ENCODE measurements around the gene ATR. TPM values are rescaled to one million over a fixed set of nuclear protein-coding genes. Genes with fewer than 3 reads are reported as not detected.

Gene ATR
- total and polyA plus RNA-seq, 2 donors (not counting 1 experiment from before 2014, with no cell fraction given), result 12.5 to 17.0 TPM

DNA sequence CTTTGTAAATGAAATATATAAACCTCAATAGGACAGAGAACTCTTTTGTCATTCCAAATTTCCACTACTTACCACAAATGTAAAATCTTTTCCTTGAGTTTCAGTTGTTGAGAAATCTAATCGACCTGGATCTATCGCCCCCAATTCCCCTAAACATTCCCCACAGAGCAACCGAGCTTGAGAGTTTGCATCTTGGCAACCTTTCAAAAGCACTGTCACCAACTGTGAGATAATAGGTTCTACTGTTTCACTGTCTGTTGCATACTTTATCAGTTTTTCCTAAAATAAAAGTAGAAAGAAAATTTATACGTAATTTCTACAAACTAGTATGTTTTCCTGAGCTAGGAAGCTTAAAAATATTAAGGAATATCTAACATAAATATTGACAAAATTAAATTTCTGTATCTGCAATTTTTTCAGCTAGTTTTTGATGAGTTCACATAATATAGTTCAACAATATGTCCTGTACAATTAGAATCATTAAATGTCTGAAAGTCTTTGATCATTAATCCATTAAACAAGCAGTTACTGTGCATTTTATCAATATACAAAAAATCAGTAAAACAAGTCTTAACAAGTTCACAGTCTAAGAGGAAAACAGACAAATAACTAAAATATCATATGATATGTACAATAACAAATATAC is 54.5 kb downstream of the ATR start:
- H3K9ac ChIP-seq (ENCODE audit: insufficient read depth, low read length), result no peak overlapping the region
- no peaks in the 10 kb centered on the region for H3K36me3 ChIP-seq (ENCODE audit: control insufficient read depth, insufficient read depth, low read length)
- DNase-seq (ENCODE audit: low read depth in 2 of 2), result peak in 1 of 2 donors; percentile 22
- H3K9me3 ChIP-seq (ENCODE audit: control insufficient read depth, insufficient read depth, low read depth, low read length), result no peaks in the 10 kb centered on the region
- no peak overlapping the region for H3K27ac ChIP-seq (ENCODE audit: insufficient read depth, low read length)
- no peaks in the 10 kb centered on the region for H3K79me2 ChIP-seq (ENCODE audit: control insufficient read depth, insufficient read depth, low read length)
- no peaks in the 10 kb centered on the region for H3K27me3 ChIP-seq (ENCODE audit: control insufficient read depth, insufficient read depth, low read length)
- no peak overlapping the region for H2AFZ ChIP-seq (ENCODE audit: low read length)
- H3K4me2 ChIP-seq (ENCODE audit: extremely low read depth, insufficient read depth, low read length), result no peak overlapping the region
- H3K4me1 ChIP-seq (ENCODE audit: control insufficient read depth, extremely low read depth, insufficient read depth, low read length), result no peaks in the 10 kb centered on the region
- H3K4me3 ChIP-seq (replicated peaks in 1 of 4; ENCODE audit: control extremely low read depth in 1 of 4, insufficient read depth in 1 of 4, low read depth in 3 of 4, low read length in 4 of 4), result no peak overlapping the region
- TF ChIP-seq, protein P1, sequence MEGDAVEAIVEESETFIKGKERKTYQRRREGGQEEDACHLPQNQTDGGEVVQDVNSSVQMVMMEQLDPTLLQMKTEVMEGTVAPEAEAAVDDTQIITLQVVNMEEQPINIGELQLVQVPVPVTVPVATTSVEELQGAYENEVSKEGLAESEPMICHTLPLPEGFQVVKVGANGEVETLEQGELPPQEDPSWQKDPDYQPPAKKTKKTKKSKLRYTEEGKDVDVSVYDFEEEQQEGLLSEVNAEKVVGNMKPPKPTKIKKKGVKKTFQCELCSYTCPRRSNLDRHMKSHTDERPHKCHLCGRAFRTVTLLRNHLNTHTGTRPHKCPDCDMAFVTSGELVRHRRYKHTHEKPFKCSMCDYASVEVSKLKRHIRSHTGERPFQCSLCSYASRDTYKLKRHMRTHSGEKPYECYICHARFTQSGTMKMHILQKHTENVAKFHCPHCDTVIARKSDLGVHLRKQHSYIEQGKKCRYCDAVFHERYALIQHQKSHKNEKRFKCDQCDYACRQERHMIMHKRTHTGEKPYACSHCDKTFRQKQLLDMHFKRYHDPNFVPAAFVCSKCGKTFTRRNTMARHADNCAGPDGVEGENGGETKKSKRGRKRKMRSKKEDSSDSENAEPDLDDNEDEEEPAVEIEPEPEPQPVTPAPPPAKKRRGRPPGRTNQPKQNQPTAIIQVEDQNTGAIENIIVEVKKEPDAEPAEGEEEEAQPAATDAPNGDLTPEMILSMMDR (conservative IDR thresholded peaks at IDR 0.05 in 1 of 2, IDR thresholded peaks at IDR 0.05 in 1 of 2; ENCODE audit: low read depth in 1 of 2, low read length in 2 of 2), result no peak
- TF ChIP-seq EZH2 (IDR thresholded peaks at IDR 0.05; ENCODE audit: low read length, missing control alignments), result no peak
- H4K20me1 ChIP-seq (ENCODE audit: control insufficient read depth, extremely low read depth, insufficient read depth, low read length), result no peaks in the 10 kb centered on the region

DNA sequence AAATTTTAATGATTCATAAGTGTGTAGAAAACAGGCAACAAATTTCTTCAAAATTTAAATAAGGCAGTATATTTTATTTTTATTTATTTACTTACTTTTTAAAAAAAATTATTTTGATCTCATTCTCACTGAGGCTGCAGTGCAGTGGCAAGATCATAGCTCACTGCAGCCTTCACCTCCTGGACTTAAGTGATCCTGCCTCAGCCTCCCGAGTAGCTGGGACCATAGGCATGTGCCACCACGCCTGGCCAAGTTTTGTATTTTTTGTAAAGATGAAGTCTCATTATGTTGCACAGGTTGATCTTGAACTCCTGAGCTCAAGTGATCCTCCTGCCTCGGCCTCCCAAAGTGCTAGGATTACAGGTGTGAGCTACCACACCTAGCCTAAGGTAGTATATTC is 69.5 kb downstream of the ATR start:
- Histone ChIP-seq H3K9me3 (ENCODE audit: control insufficient read depth, insufficient read depth, low read depth, low read length) (no peaks in the 10 kb centered on the region), H3K4me3 (replicated peaks in 1 of 4; ENCODE audit: control extremely low read depth in 1 of 4, insufficient read depth in 1 of 4, low read depth in 3 of 4, low read length in 4 of 4) (no peak overlapping the region), H3K79me2 (ENCODE audit: control insufficient read depth, insufficient read depth, low read length) (no peaks in the 10 kb centered on the region), H3K4me2 (ENCODE audit: extremely low read depth, insufficient read depth, low read length) (no peak overlapping the region), H4K20me1 (ENCODE audit: control insufficient read depth, extremely low read depth, insufficient read depth, low read length) (no peaks in the 10 kb centered on the region), H2AFZ (ENCODE audit: low read length) (no peak overlapping the region), H3K9ac (ENCODE audit: insufficient read depth, low read length) (no peak overlapping the region), H3K27ac (ENCODE audit: insufficient read depth, low read length) (no peak overlapping the region), H3K27me3 (ENCODE audit: control insufficient read depth, insufficient read depth, low read length) (no peaks in the 10 kb centered on the region), H3K4me1 (ENCODE audit: control insufficient read depth, extremely low read depth, insufficient read depth, low read length) (no peaks in the 10 kb centered on the region), H3K36me3 (ENCODE audit: control insufficient read depth, insufficient read depth, low read length) (no peaks in the 10 kb centered on the region)
- no peak for DNase-seq (ENCODE audit: low read depth in 2 of 2)
- no peak for TF ChIP-seq EZH2 (IDR thresholded peaks at IDR 0.05; ENCODE audit: low read length, missing control alignments)
- TF ChIP-seq, protein P1 (conservative IDR thresholded peaks at IDR 0.05 in 1 of 2, IDR thresholded peaks at IDR 0.05 in 1 of 2; ENCODE audit: low read depth in 1 of 2, low read length in 2 of 2), result no peak

GRCh38 chr3:142507241-142507640 is 71.3 kb downstream of the ATR start:
- Histone ChIP-seq H3K36me3 (ENCODE audit: control insufficient read depth, insufficient read depth, low read length) (no peaks in the 10 kb centered on the region), H3K4me1 (ENCODE audit: control insufficient read depth, extremely low read depth, insufficient read depth, low read length) (no peaks in the 10 kb centered on the region), H3K9me3 (ENCODE audit: control insufficient read depth, insufficient read depth, low read depth, low read length) (no peaks in the 10 kb centered on the region), H3K9ac (ENCODE audit: insufficient read depth, low read length) (no peak overlapping the region), H3K27ac (ENCODE audit: insufficient read depth, low read length) (no peak overlapping the region), H3K27me3 (ENCODE audit: control insufficient read depth, insufficient read depth, low read length) (no peaks in the 10 kb centered on the region), H4K20me1 (ENCODE audit: control insufficient read depth, extremely low read depth, insufficient read depth, low read length) (no peaks in the 10 kb centered on the region), H2AFZ (ENCODE audit: low read length) (no peak overlapping the region), H3K79me2 (ENCODE audit: control insufficient read depth, insufficient read depth, low read length) (no peaks in the 10 kb centered on the region), H3K4me3 (replicated peaks in 1 of 4; ENCODE audit: control extremely low read depth in 1 of 4, insufficient read depth in 1 of 4, low read depth in 3 of 4, low read length in 4 of 4) (no peak overlapping the region), H3K4me2 (ENCODE audit: extremely low read depth, insufficient read depth, low read length) (no peak overlapping the region)
- no peak for TF ChIP-seq EZH2 (IDR thresholded peaks at IDR 0.05; ENCODE audit: low read length, missing control alignments)
- TF ChIP-seq, protein P1 (conservative IDR thresholded peaks at IDR 0.05 in 1 of 2, IDR thresholded peaks at IDR 0.05 in 1 of 2; ENCODE audit: low read depth in 1 of 2, low read length in 2 of 2), result no peak
- DNase-seq (ENCODE audit: low read depth in 2 of 2), result peak in 1 of 2 donors; percentile 74
